T-cell (primary cell): Measurements from ENCODE around the gene DAAM2. TPM values are rescaled to one million over a fixed set of nuclear protein-coding genes. Genes with fewer than 3 reads are reported as not detected.

Experiments used
- ATAC-seq, 4 experiments: fragments of 200-7000 bp in 3 of 4; fragments of 150-1000 bp in 1 of 4; cut with Tn5 transposase; replicated peaks in 1 of 4; 1 replicate in 3 of 4; 2 replicates in 1 of 4; pipeline ENCODE4 v1.10.0; 2021; ENCODE audit warnings: moderate library complexity in 3 of 4, mild to moderate bottlenecking in 2 of 4, moderate number of reproducible peaks in 1 of 4
- CTCF ChIA-PET, 2 donors: fragments of 300-600 bp; sonication (Branson Sonifier 250); formaldehyde crosslinking; loops; one replicate each; lab custom pipeline; 2022; ENCODE audit warnings: antibody characterized with exemption in 2 of 2; lab: Charles Lee
- POLR2A ChIA-PET, 2 donors: fragments of 300-600 bp; sonication (Branson Sonifier 250); formaldehyde crosslinking; loops; one replicate each; lab custom pipeline; 2022; ENCODE audit warnings: antibody characterized with exemption in 2 of 2; lab: Charles Lee
- DNase-seq, 35 experiments: peaks; one replicate each; pipeline versions ENCODE4 v3.0.0 to v3.0.0-alpha.2; 2013 to 2023
- H3K27ac ChIP-seq: one replicate; pipeline ENCODE4 v1.5.1; 2013; ENCODE audit warnings: low read length
- H3K27me3 ChIP-seq, 2 experiments: replicated peaks in 1 of 2; 1 replicate in 1 of 2; 2 replicates in 1 of 2; pipeline versions ENCODE4 v1.6.1 to v1.7.0; 2013; ENCODE audit warnings: low read length in 1 of 2, mixed read lengths in 1 of 2; ENCODE audit not compliant: control insufficient read depth in 2 of 2, insufficient read depth in 2 of 2; ENCODE audit errors: extremely low read depth in 1 of 2
- H3K36me3 ChIP-seq, 2 donors: 1 replicate in 1 of 2; 2 replicates in 1 of 2; pipeline versions ENCODE4 v1.6.1 to v1.7.0; 2013; ENCODE audit warnings: low read length in 1 of 2; ENCODE audit not compliant: control insufficient read depth in 2 of 2, insufficient read depth in 1 of 2; ENCODE audit errors: extremely low read depth in 1 of 2
- H3K4me1 ChIP-seq, 2 experiments: 1 replicate in 1 of 2; 2 replicates in 1 of 2; pipeline versions ENCODE4 v1.6.1 to v1.7.0; 2013; ENCODE audit warnings: low read length in 2 of 2, mixed read lengths in 1 of 2; ENCODE audit not compliant: insufficient read depth in 2 of 2, control insufficient read depth in 1 of 2; ENCODE audit errors: extremely low read depth in 1 of 2
- H3K4me3 ChIP-seq, 2 donors: 1 replicate in 1 of 2; 2 replicates in 1 of 2; pipeline versions ENCODE4 v1.5.1 to v1.7.0; 2013; ENCODE audit warnings: mild to moderate bottlenecking in 2 of 2, low read length in 1 of 2, moderate library complexity in 1 of 2; ENCODE audit not compliant: control insufficient read depth in 1 of 2; ENCODE audit errors: extremely low read depth in 1 of 2
- H3K9me3 ChIP-seq: 2 replicates; pipeline ENCODE4 v1.7.0; 2013
- H3K27ac Mint-ChIP-seq, 2 donors: one replicate each; pipeline ENCODE4 v1.8.0; 2020 to 2021; ENCODE audit warnings: mild to moderate bottlenecking in 2 of 2, mixed read lengths in 2 of 2
- H3K27me3 Mint-ChIP-seq, 2 donors: one replicate each; pipeline ENCODE4 v1.8.0; 2021 to 2022; ENCODE audit warnings: mixed read lengths in 2 of 2
- H3K36me3 Mint-ChIP-seq: one replicate; pipeline ENCODE4 v1.8.0; 2021; ENCODE audit warnings: mixed read lengths
- H3K4me1 Mint-ChIP-seq, 3 donors: one replicate each; pipeline ENCODE4 v1.8.0; 2020 to 2022; ENCODE audit warnings: mixed read lengths in 3 of 3, mild to moderate bottlenecking in 1 of 3
- H3K4me3 Mint-ChIP-seq, 3 donors: one replicate each; pipeline ENCODE4 v1.8.0; 2020 to 2022; ENCODE audit warnings: mild to moderate bottlenecking in 3 of 3, mixed read lengths in 3 of 3, moderate library complexity in 3 of 3
- H3K9me3 Mint-ChIP-seq, 3 donors: one replicate each; pipeline ENCODE4 v1.8.0; 2020 to 2022; ENCODE audit warnings: mixed read lengths in 3 of 3
- WGBS: methylation state at CpG from one replicate; pipeline ENCODE4 v1.1.5; 2013; ENCODE audit warnings: missing lambda C conversion rate; ENCODE audit not compliant: insufficient coverage; 5-methylcytosine and 5-hydroxymethylcytosine counted together
- total RNA-seq, 35 experiments: library from RNA in 6 of 35; stranded (reverse) in 6 of 35; fragments of 120-200 nt in 1 of 35; gene quantifications; one replicate each; pipeline versions ENCODE4 v1.2.1 to v1.2.4 and lab custom pipeline; 2013 to 2026

Gene DAAM2
- total RNA-seq, 5 donors from 2014 or later (not counting 1 experiment from before 2014, with no cell fraction given): 0.03 to 0.07 TPM; not detected in 3

GRCh38 chr6:39951191-39951590, 159.0 kb downstream of the DAAM2 start:
- no peaks in the 10 kb centered on the region for H3K9me3 ChIP-seq
- peaks cover 0 to 7% of the 10 kb centered on the region in 2 donors for H3K27me3 Mint-ChIP-seq
- H3K27ac Mint-ChIP-seq: no peak overlapping the region
- ATAC-seq: no peak
- H3K9me3 Mint-ChIP-seq: peaks cover 0 to 4% (median 0%) of the 10 kb centered on the region in 3 donors
- no peak overlapping the region for H3K27ac ChIP-seq
- DNase-seq: no peak
- POLR2A ChIA-PET: no interaction called here
- peaks cover 2 to 3% of the 10 kb centered on the region in 2 experiments for H3K27me3 ChIP-seq
- H3K4me1 Mint-ChIP-seq: no peaks in the 10 kb centered on the region
- WGBS: 68% methylated on average over 5 of the region's 5 CpGs
- H3K36me3 Mint-ChIP-seq: no peaks in the 10 kb centered on the region
- CTCF ChIA-PET: no interaction called here
- no peaks in the 10 kb centered on the region for H3K4me1 ChIP-seq
- H3K4me3 Mint-ChIP-seq: no peak overlapping the region
- H3K36me3 ChIP-seq: no peaks in the 10 kb centered on the region
- no peak overlapping the region for H3K4me3 ChIP-seq

GRCh38 chr6:39951716-39952115, 159.5 kb downstream of the DAAM2 start:
- no peak for DNase-seq
- no peak overlapping the region for H3K27ac ChIP-seq
- no peaks in the 10 kb centered on the region for H3K36me3 ChIP-seq
- ATAC-seq: no peak
- no peak overlapping the region for H3K4me3 ChIP-seq
- Mint-ChIP-seq H3K4me1 (no peaks in the 10 kb centered on the region), H3K4me3 (no peak overlapping the region), H3K9me3 (peaks cover 0 to 4% (median 0%) of the 10 kb centered on the region in 3 donors), H3K27me3 (peaks cover 0 to 7% of the 10 kb centered on the region in 2 donors), H3K36me3 (no peaks in the 10 kb centered on the region), H3K27ac (no peak overlapping the region)
- WGBS: 83% methylated on average over 1 of the region's 1 CpG
- H3K9me3 ChIP-seq: no peaks in the 10 kb centered on the region
- H3K27me3 ChIP-seq: peaks cover 2 to 3% of the 10 kb centered on the region in 2 experiments
- POLR2A ChIA-PET: no interaction called here
- CTCF ChIA-PET: no interaction called here
- H3K4me1 ChIP-seq: no peaks in the 10 kb centered on the region

- Mint-ChIP-seq H3K27me3 (peaks cover 0 to 7% of the 10 kb centered on the region in 2 donors), H3K36me3 (no peaks in the 10 kb centered on the region), H3K4me3 (no peak overlapping the region), H3K9me3 (peaks cover 0 to 4% (median 0%) of the 10 kb centered on the region in 3 donors), H3K4me1 (no peaks in the 10 kb centered on the region), H3K27ac (no peak overlapping the region)
- ChIA-PET CTCF (no interaction called here), POLR2A (no interaction called here)
- Histone ChIP-seq H3K9me3 (no peaks in the 10 kb centered on the region), H3K36me3 (no peaks in the 10 kb centered on the region), H3K27me3 (peaks cover 2 to 3% of the 10 kb centered on the region in 2 experiments), H3K4me1 (no peaks in the 10 kb centered on the region), H3K4me3 (no peak overlapping the region), H3K27ac (no peak overlapping the region)
- ATAC-seq (no peak), DNase-seq (no peak)
- no CpG with 5 or more reads among the region's 4 CpGs for WGBS
These were observed 160.0 kb downstream of the DAAM2 start for GRCh38 chr6:39952167-39952566.

- H3K9me3 Mint-ChIP-seq: peaks cover 0 to 4% (median 0%) of the 10 kb centered on the region in 3 donors
- no peaks in the 10 kb centered on the region for H3K4me1 ChIP-seq
These were observed 161.0 kb downstream of the DAAM2 start for GRCh38 chr6:39953076-39953618.

More at GRCh38 chr6:39953076-39953618, 161.0 kb downstream of the DAAM2 start:
- 62% methylated on average over 2 of the region's 2 CpGs for WGBS
- Histone ChIP-seq H3K27me3 (peaks cover 2 to 3% of the 10 kb centered on the region in 2 experiments), H3K4me3 (no peak overlapping the region), H3K36me3 (no peaks in the 10 kb centered on the region), H3K27ac (no peak overlapping the region), H3K9me3 (no peaks in the 10 kb centered on the region)
- Mint-ChIP-seq H3K27me3 (peaks cover 3 to 7% of the 10 kb centered on the region in 2 donors), H3K27ac (no peak overlapping the region), H3K4me3 (no peak overlapping the region), H3K4me1 (no peaks in the 10 kb centered on the region), H3K36me3 (no peaks in the 10 kb centered on the region)
- ChIA-PET CTCF (no interaction called here), POLR2A (no interaction called here)
- DNase-seq (no peak), ATAC-seq (no peak)

Other genes with a start within 250 kb of the DAAM2 start
- under 1 TPM in 1 of 5 donors, not detected in 4; 0.53 TPM for gene KIF6, start 67.0 kb upstream of the DAAM2 start, total RNA-seq
- gene MOCS1, start 142.1 kb downstream of the DAAM2 start, total RNA-seq: 1 to 10 TPM; 1.1 to 2.1 (median 1.2) TPM